WTC11 (cell line): Measurements from ENCODE around the gene ZDHHC6. TPM values are rescaled to one million over a fixed set of nuclear protein-coding genes. Genes with fewer than 3 reads are reported as not detected.
"Not testable (repeated sequence)": the region's sequence is repeated elsewhere in the genome, so short reads cannot be mapped to it uniquely, and the experiment has no call there.

Source experiments
- ATAC-seq: fragments of 200-7000 bp; cut with Tn5 transposase; 2 replicates; pipeline ENCODE4 v1.10.0; 2021; ENCODE audit warnings: mild to moderate bottlenecking, moderate library complexity
- CTCF ChIA-PET: fragments of 300-600 bp; sonication (Branson Sonifier 250); formaldehyde crosslinking; loops from one replicate; lab custom pipeline; 2021; ENCODE audit warnings: antibody characterized with exemption; lab: Charles Lee
- POLR2A ChIA-PET: fragments of 350-600 bp; sonication (Branson Sonifier 250); formaldehyde crosslinking; loops from one replicate; lab custom pipeline; 2021; ENCODE audit warnings: antibody characterized with exemption; lab: Charles Lee
- DNase-seq: peaks from one replicate; pipeline ENCODE4 v3.0.0; 2021; ENCODE audit warnings: low spot score
- H3K27ac Mint-ChIP-seq: 2 replicates; pipeline ENCODE4 v1.8.0; 2021; ENCODE audit warnings: mixed read lengths
- H3K27me3 Mint-ChIP-seq: 2 replicates; pipeline ENCODE4 v1.8.0; 2021; ENCODE audit warnings: low read depth, mild to moderate bottlenecking, moderate library complexity, mixed read lengths
- H3K36me3 Mint-ChIP-seq: 2 replicates; pipeline ENCODE4 v1.8.0; 2021; ENCODE audit warnings: mixed read lengths
- H3K4me1 Mint-ChIP-seq: 2 replicates; pipeline ENCODE4 v1.8.0; 2022; ENCODE audit warnings: mixed read lengths
- H3K4me3 Mint-ChIP-seq: 2 replicates; pipeline ENCODE4 v1.8.0; 2021; ENCODE audit warnings: mild to moderate bottlenecking, moderate library complexity, mixed read lengths
- H3K9me3 Mint-ChIP-seq: 2 replicates; pipeline ENCODE4 v1.8.0; 2021; ENCODE audit warnings: mixed read lengths
- CBFB ChIP-seq: sonication (generic); formaldehyde crosslinking; IDR thresholded peaks from 2 replicates; pipeline ENCODE4 v1.8.1; 2022; ENCODE audit warnings: mild to moderate bottlenecking, low read depth, missing genetic modification reagents
- CREB1 ChIP-seq: sonication (generic); formaldehyde crosslinking; IDR thresholded peaks from 2 replicates; pipeline ENCODE4 v1.8.0; 2023; ENCODE audit warnings: mild to moderate bottlenecking, missing genetic modification reagents
- ETV6 ChIP-seq: sonication (generic); formaldehyde crosslinking; IDR thresholded peaks from 2 replicates; pipeline ENCODE4 v1.8.1; 2022; ENCODE audit warnings: mild to moderate bottlenecking, missing genetic modification reagents
- FOXK1 ChIP-seq: sonication (generic); formaldehyde crosslinking; IDR thresholded peaks from 2 replicates; pipeline ENCODE4 v1.8.0; 2022; ENCODE audit warnings: mild to moderate bottlenecking, moderate library complexity, missing genetic modification reagents
- GABPB1 ChIP-seq: sonication (generic); formaldehyde crosslinking; IDR thresholded peaks from 2 replicates; pipeline ENCODE4 v1.8.1; 2023; ENCODE audit warnings: mild to moderate bottlenecking, missing genetic modification reagents
- JAZF1 ChIP-seq: fragments of 250-450 bp; sonication (Bioruptor Pico); IDR thresholded peaks from 2 replicates; pipeline ENCODE4 v1.9.0; 2021; ENCODE audit warnings: moderate library complexity, mild to moderate bottlenecking, inconsistent platforms
- JUN ChIP-seq: sonication (generic); formaldehyde crosslinking; IDR thresholded peaks from 2 replicates; pipeline ENCODE4 v1.8.0; 2023; ENCODE audit warnings: mild to moderate bottlenecking, missing genetic modification reagents
- NFE2L1 ChIP-seq: sonication (generic); formaldehyde crosslinking; IDR thresholded peaks from 2 replicates; pipeline ENCODE4 v1.8.1; 2023; ENCODE audit warnings: missing genetic modification reagents
- NFYB ChIP-seq: sonication (generic); formaldehyde crosslinking; conservative IDR thresholded peaks from 2 replicates; pipeline ENCODE4 v1.8.0; 2022; ENCODE audit warnings: low read depth, missing genetic modification reagents
- RELA ChIP-seq: sonication (generic); formaldehyde crosslinking; IDR thresholded peaks from 2 replicates; pipeline ENCODE4 v1.8.1; 2022; ENCODE audit warnings: missing genetic modification reagents, mild to moderate bottlenecking, borderline replicate concordance
- SMAD4 ChIP-seq: sonication (generic); formaldehyde crosslinking; IDR thresholded peaks from 2 replicates; pipeline ENCODE4 v1.8.0; 2022; ENCODE audit warnings: mild to moderate bottlenecking, missing genetic modification reagents
- SP1 ChIP-seq: sonication (generic); formaldehyde crosslinking; conservative IDR thresholded peaks from 2 replicates; pipeline ENCODE4 v1.8.1; 2022; ENCODE audit warnings: missing genetic modification reagents
- TP53 ChIP-seq: sonication (generic); formaldehyde crosslinking; IDR thresholded peaks from 2 replicates; pipeline ENCODE4 v1.8.1; 2023; ENCODE audit warnings: mild to moderate bottlenecking, missing genetic modification reagents
- ZNF138 ChIP-seq: sonication (generic); formaldehyde crosslinking; conservative IDR thresholded peaks from 2 replicates; pipeline ENCODE4 v1.8.1; 2022; ENCODE audit warnings: mild to moderate bottlenecking, moderate library complexity, missing genetic modification reagents
- ZNF317 ChIP-seq: sonication (generic); formaldehyde crosslinking; IDR thresholded peaks from 2 replicates; pipeline ENCODE4 v1.8.1; 2023; ENCODE audit warnings: low read depth, mild to moderate bottlenecking, moderate library complexity, missing genetic modification reagents, borderline replicate concordance
- ZNF396 ChIP-seq: fragments of 250-450 bp; sonication (Bioruptor Pico); IDR thresholded peaks from 2 replicates; pipeline ENCODE4 v1.8.0; 2021; ENCODE audit warnings: mild to moderate bottlenecking, moderate library complexity, borderline replicate concordance
- total RNA-seq: library from RNA; stranded (reverse); gene quantifications from 3 replicates; pipeline ENCODE4 v1.2.3, GENCODE V29; 2021
- TF ChIP-seq, protein P1 (sequence below): sonication (generic); formaldehyde crosslinking; IDR thresholded peaks from 2 replicates; pipeline ENCODE4 v1.8.1; 2023; ENCODE audit warnings: mild to moderate bottlenecking, moderate library complexity, missing genetic modification reagents
- TF ChIP-seq, protein P2 (sequence below): sonication (generic); formaldehyde crosslinking; IDR thresholded peaks from 2 replicates; pipeline ENCODE4 v1.8.0; 2023; ENCODE audit warnings: missing genetic modification reagents, mild to moderate bottlenecking, borderline replicate concordance
- TF ChIP-seq, protein P3 (sequence below): sonication (generic); formaldehyde crosslinking; IDR thresholded peaks from 2 replicates; pipeline ENCODE4 v1.8.1; 2023; ENCODE audit warnings: mild to moderate bottlenecking, missing genetic modification reagents, moderate library complexity
- TF ChIP-seq, protein P4 (sequence below): fragments of 200-600 bp; IDR thresholded peaks from 2 replicates; pipeline ENCODE4 v1.8.0; 2022; ENCODE audit warnings: antibody characterized with exemption

Gene ZDHHC6
- total RNA-seq, 1 experiment from 2014 or later: 22.1 TPM

DNA sequence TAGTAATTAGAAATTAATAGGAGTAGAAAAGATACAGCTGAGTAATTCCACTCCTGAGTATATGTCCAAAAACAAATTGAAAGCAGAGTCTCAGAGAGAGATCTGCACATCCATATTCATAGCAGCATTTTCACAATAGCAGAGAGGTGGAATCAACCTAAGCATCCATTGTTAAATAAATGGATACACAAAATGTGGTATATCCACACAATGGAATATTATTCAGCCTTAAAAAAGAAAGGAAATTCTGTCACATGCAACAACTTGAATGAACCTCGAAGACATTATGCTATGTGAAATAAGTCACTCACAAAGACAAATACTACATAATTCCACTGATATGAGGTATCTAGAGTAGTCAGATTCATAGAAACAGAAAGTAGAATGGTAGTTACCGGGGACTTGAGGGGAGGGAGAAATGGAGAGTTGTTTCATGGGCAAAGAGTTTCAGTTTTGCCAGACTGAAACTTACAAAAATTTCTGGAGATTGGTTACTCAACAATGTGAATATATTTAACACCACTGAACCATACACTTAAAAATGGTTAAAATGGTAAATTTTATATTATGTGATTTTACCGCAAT lies 18.7 kb upstream of the ZDHHC6 start (continued):
- TF ChIP-seq, protein P1, sequence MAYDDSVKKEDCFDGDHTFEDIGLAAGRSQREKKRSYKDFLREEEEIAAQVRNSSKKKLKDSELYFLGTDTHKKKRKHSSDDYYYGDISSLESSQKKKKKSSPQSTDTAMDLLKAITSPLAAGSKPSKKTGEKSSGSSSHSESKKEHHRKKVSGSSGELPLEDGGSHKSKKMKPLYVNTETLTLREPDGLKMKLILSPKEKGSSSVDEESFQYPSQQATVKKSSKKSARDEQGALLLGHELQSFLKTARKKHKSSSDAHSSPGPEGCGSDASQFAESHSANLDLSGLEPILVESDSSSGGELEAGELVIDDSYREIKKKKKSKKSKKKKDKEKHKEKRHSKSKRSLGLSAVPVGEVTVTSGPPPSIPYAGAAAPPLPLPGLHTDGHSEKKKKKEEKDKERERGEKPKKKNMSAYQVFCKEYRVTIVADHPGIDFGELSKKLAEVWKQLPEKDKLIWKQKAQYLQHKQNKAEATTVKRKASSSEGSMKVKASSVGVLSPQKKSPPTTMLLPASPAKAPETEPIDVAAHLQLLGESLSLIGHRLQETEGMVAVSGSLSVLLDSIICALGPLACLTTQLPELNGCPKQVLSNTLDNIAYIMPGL: no peak
- TF ChIP-seq ZNF317 (no peak), FOXK1 (no peak), SMAD4 (CRISPR knock-in tag) (no peak), RELA (CRISPR knock-in tag) (no peak)

DNA sequence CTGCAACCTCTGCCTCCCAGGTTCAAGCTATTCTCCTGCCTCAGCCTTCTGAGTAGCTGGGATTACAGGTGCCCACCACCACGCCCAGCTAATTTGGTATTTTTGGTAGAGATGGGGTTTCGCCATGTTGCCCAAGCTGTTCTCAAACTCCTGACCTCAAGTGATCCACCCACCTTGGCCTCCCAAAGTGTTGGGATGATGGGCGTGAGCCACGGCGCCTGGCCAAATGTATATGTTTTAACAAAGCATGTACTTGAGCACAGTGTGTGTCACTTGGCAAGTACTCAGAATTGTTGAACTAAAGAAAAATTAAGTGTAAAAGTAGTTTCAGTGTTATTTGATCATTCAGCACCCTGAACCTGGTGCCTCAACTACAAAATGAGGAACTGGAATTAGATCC lies 17.4 kb upstream of the ZDHHC6 start:
- ATAC-seq, POLR2A ChIA-PET, H3K27ac Mint-ChIP-seq, H3K9me3 Mint-ChIP-seq, H3K27me3 Mint-ChIP-seq, DNase-seq, H3K4me1 Mint-ChIP-seq, H3K4me3 Mint-ChIP-seq: not testable (repeated sequence)
- CTCF ChIA-PET: interaction anchor here (1.1 to 1.7 kb wide), 2 partner anchors 8 to 326 kb away, joined by 3 to 7 read pairs; no protein-coding TSS in a partner anchor
- H3K36me3 Mint-ChIP-seq: peaks cover 24% of the 10 kb centered on the region

DNA sequence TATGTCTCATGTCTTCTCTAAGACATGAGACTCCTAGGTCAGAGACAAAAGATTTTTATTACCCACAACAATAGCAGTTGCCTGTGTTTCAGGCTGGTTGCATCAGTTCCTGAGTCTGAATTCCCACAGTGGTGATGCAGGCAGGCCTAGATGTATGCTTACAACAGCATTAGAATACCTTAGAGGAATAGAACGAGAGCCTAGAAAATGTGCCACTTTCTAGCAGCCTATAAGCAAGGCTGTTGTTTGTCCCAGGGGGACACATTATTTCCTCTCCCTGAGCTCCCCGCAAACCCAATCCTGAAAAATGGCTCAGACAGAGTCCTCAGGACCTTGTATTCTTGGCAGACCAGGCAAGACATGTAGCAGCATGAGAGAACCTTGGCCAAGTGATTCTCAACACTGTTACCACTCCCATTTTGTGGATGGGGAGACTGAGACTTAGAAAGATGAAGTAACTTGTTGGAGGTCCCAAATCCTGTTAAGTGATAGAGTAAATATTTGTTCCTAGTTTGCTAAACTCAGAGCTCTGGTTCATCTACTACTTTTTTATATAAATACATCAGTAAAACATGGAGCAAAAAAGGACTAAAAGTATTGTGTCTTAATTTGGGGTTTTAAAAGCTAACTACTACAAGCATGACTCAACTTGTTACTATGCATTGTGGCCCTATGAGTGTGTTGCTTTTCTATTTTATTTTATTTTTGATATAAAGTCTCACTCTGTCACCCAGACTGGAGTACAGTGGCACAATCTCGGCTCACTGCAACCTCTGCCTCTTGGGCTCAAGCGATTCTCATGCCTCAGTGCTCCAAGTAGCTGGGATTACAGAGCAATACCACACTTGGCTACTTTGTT lies 14.5 kb upstream of the ZDHHC6 start:
- ATAC-seq (no peak), DNase-seq (no peak)
- CTCF ChIA-PET: interaction anchor here (1.2 kb wide), 1 partner anchor 11 kb away, joined by 3 read pairs; no protein-coding TSS in a partner anchor
- H3K27me3 Mint-ChIP-seq: no peaks in the 10 kb centered on the region
- no peak for TF ChIP-seq CREB1 (CRISPR knock-in tag)
- TF ChIP-seq CBFB (CRISPR knock-in tag): no peak
- TF ChIP-seq GABPB1 (CRISPR knock-in tag): peak; percentile 51
- H3K9me3 Mint-ChIP-seq: peaks cover 9% of the 10 kb centered on the region
- no peak overlapping the region for H3K27ac Mint-ChIP-seq
- no peak overlapping the region for H3K4me3 Mint-ChIP-seq
- H3K36me3 Mint-ChIP-seq: peaks cover 21% of the 10 kb centered on the region
- POLR2A ChIA-PET: no interaction called here
- no peaks in the 10 kb centered on the region for H3K4me1 Mint-ChIP-seq

DNA sequence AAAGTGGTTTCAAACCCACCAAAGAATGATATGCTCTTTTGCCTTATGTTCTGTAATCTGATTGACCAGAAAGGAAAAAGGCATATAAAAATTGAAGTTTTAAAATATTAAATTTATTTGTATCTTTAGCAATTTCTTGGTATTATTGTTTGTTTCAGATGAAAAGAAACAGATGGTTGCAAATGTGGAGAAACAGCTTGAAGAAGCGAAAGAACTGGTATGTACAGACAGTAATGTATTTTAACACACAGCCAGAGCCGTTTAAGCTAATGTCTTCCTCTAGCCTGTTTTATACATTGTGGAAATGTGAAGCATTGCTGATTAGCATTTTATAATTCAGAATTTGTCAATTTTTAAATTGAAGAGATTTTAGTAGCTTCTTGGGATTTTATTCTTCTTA lies 13.7 kb upstream of the ZDHHC6 start:
- H3K36me3 Mint-ChIP-seq: peaks cover 14% of the 10 kb centered on the region
- no peak overlapping the region for H3K4me3 Mint-ChIP-seq
- POLR2A ChIA-PET: no interaction called here
- H3K27ac Mint-ChIP-seq: no peak overlapping the region
- H3K9me3 Mint-ChIP-seq: peaks cover 7% of the 10 kb centered on the region
- H3K4me1 Mint-ChIP-seq: no peaks in the 10 kb centered on the region
- DNase-seq: no peak
- no peak for ATAC-seq
- no peaks in the 10 kb centered on the region for H3K27me3 Mint-ChIP-seq
- CTCF ChIA-PET: interaction anchor here (2.5 kb wide), 1 partner anchor 12 kb away, joined by 9 read pairs; no protein-coding TSS in a partner anchor
- TF ChIP-seq, protein P2, sequence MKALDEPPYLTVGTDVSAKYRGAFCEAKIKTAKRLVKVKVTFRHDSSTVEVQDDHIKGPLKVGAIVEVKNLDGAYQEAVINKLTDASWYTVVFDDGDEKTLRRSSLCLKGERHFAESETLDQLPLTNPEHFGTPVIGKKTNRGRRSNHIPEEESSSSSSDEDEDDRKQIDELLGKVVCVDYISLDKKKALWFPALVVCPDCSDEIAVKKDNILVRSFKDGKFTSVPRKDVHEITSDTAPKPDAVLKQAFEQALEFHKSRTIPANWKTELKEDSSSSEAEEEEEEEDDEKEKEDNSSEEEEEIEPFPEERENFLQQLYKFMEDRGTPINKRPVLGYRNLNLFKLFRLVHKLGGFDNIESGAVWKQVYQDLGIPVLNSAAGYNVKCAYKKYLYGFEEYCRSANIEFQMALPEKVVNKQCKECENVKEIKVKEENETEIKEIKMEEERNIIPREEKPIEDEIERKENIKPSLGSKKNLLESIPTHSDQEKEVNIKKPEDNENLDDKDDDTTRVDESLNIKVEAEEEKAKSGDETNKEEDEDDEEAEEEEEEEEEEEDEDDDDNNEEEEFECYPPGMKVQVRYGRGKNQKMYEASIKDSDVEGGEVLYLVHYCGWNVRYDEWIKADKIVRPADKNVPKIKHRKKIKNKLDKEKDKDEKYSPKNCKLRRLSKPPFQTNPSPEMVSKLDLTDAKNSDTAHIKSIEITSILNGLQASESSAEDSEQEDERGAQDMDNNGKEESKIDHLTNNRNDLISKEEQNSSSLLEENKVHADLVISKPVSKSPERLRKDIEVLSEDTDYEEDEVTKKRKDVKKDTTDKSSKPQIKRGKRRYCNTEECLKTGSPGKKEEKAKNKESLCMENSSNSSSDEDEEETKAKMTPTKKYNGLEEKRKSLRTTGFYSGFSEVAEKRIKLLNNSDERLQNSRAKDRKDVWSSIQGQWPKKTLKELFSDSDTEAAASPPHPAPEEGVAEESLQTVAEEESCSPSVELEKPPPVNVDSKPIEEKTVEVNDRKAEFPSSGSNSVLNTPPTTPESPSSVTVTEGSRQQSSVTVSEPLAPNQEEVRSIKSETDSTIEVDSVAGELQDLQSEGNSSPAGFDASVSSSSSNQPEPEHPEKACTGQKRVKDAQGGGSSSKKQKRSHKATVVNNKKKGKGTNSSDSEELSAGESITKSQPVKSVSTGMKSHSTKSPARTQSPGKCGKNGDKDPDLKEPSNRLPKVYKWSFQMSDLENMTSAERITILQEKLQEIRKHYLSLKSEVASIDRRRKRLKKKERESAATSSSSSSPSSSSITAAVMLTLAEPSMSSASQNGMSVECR (CRISPR knock-in tag): no peak
- TF ChIP-seq TP53 (CRISPR knock-in tag) (no peak), ZNF396 (CRISPR knock-in tag) (no peak), NFE2L1 (CRISPR knock-in tag) (no peak), JUN (CRISPR knock-in tag) (no peak), ZNF138 (no peak), ETV6 (CRISPR knock-in tag) (no peak), NFYB (CRISPR knock-in tag) (no peak), SMAD4 (CRISPR knock-in tag) (no peak), SP1 (CRISPR knock-in tag) (no peak), JAZF1 (no peak)
- TF ChIP-seq, protein P3, sequence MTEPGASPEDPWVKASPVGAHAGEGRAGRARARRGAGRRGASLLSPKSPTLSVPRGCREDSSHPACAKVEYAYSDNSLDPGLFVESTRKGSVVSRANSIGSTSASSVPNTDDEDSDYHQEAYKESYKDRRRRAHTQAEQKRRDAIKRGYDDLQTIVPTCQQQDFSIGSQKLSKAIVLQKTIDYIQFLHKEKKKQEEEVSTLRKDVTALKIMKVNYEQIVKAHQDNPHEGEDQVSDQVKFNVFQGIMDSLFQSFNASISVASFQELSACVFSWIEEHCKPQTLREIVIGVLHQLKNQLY (CRISPR knock-in tag): no peak
- TF ChIP-seq, protein P4, sequence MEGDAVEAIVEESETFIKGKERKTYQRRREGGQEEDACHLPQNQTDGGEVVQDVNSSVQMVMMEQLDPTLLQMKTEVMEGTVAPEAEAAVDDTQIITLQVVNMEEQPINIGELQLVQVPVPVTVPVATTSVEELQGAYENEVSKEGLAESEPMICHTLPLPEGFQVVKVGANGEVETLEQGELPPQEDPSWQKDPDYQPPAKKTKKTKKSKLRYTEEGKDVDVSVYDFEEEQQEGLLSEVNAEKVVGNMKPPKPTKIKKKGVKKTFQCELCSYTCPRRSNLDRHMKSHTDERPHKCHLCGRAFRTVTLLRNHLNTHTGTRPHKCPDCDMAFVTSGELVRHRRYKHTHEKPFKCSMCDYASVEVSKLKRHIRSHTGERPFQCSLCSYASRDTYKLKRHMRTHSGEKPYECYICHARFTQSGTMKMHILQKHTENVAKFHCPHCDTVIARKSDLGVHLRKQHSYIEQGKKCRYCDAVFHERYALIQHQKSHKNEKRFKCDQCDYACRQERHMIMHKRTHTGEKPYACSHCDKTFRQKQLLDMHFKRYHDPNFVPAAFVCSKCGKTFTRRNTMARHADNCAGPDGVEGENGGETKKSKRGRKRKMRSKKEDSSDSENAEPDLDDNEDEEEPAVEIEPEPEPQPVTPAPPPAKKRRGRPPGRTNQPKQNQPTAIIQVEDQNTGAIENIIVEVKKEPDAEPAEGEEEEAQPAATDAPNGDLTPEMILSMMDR: no peak
